Body of pancreas (tissue), 4 donors: Measurements from ENCODE around the gene C21orf58.

Experiments used
- POLR2A ChIP-seq, 3 donors: fragments of 450-650 bp; IDR thresholded peaks; one replicate each; pipeline ENCODE4 v1.6.1; 2016; ENCODE audit warnings: antibody characterized with exemption in 3 of 3, mild to moderate bottlenecking in 2 of 3
- TF ChIP-seq, protein P1 (sequence below), 7 experiments: fragments of 450-650 bp in 4 of 7; fragments of 200-600 bp in 3 of 7; sonication (generic) in 3 of 7; IDR thresholded peaks; one replicate each; pipeline ENCODE4 v1.5.1; 2016 to 2019; ENCODE audit warnings: antibody characterized with exemption in 7 of 7

DNA sequence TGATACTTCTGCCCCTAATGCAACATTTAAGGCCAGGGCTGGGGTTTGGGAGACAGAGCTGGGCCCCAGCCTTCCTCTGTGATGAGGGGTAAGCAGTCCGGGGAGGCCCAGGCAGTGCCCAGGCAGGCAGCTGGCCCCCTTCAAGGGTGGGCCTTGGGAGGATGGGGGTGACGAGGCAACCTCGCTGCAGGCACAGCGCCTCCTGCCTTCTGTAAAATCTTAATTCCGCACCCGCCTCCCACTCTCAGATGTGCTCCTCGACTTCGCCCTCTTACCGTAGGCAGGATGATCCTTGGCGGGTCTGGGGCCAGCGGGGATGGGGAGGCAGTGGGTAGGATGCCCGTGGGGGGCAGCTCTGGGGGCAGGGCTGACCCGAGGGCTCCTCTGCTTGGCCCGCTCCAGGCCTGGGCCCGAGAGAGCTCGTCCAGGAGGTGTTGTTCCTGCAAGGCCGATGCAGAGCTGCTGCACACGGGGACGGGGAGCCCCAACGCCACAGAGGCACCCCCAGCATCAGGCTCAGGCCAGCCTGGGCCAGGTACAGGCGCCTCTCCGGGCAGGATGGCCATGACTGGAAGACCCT is 9.1 kb downstream of the C21orf58 start:
- TF ChIP-seq, protein P1, sequence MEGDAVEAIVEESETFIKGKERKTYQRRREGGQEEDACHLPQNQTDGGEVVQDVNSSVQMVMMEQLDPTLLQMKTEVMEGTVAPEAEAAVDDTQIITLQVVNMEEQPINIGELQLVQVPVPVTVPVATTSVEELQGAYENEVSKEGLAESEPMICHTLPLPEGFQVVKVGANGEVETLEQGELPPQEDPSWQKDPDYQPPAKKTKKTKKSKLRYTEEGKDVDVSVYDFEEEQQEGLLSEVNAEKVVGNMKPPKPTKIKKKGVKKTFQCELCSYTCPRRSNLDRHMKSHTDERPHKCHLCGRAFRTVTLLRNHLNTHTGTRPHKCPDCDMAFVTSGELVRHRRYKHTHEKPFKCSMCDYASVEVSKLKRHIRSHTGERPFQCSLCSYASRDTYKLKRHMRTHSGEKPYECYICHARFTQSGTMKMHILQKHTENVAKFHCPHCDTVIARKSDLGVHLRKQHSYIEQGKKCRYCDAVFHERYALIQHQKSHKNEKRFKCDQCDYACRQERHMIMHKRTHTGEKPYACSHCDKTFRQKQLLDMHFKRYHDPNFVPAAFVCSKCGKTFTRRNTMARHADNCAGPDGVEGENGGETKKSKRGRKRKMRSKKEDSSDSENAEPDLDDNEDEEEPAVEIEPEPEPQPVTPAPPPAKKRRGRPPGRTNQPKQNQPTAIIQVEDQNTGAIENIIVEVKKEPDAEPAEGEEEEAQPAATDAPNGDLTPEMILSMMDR (IDR thresholded peaks at IDR 0.05), result no peak
- TF ChIP-seq POLR2A (IDR thresholded peaks at IDR 0.05), result no peak
